Mesendoderm (in vitro differentiated cells): ENCODE data around the gene ESYT2.
A peak's percentile ranks its signal among the peaks of the same experiment; 100 is the strongest.

Experiments used
- DNase-seq: peaks from one replicate; pipeline ENCODE4 v3.0.0; 2013
- H2AK5ac ChIP-seq: 2 replicates; pipeline ENCODE4 v1.6.1; 2013; ENCODE audit warnings: low read length, inconsistent platforms
- H2BK120ac ChIP-seq: 2 replicates; pipeline ENCODE4 v1.6.1; 2013; ENCODE audit warnings: low read depth, mild to moderate bottlenecking, low read length, moderate library complexity, mixed read lengths
- H2BK15ac ChIP-seq: replicated peaks from 2 replicates; pipeline ENCODE4 v1.6.1; 2013; ENCODE audit warnings: low read depth, mild to moderate bottlenecking, moderate library complexity
- H2BK5ac ChIP-seq: 2 replicates; pipeline ENCODE4 v1.6.1; 2013; ENCODE audit warnings: low read length, inconsistent platforms
- H3K18ac ChIP-seq: 2 replicates; pipeline ENCODE4 v1.6.1; 2013; ENCODE audit warnings: mild to moderate bottlenecking, low read length, mixed read lengths
- H3K23ac ChIP-seq: one replicate; pipeline ENCODE4 v1.6.1; 2013; ENCODE audit warnings: low read length
- H3K27ac ChIP-seq: 2 replicates; pipeline ENCODE4 v1.5.1; 2013; ENCODE audit warnings: low read depth, mild to moderate bottlenecking, inconsistent platforms, low read length, moderate library complexity
- H3K27me3 ChIP-seq: 2 replicates; pipeline ENCODE4 v1.6.1; 2013; ENCODE audit warnings: low read length, control low read depth, mild to moderate bottlenecking, inconsistent platforms; ENCODE audit not compliant: insufficient read depth, poor library complexity
- H3K36me3 ChIP-seq: 2 replicates; pipeline ENCODE4 v1.6.1; 2013; ENCODE audit warnings: low read length, inconsistent platforms; ENCODE audit not compliant: control insufficient read depth, insufficient read depth
- H3K4ac ChIP-seq: one replicate; pipeline ENCODE4 v1.6.1; 2013; ENCODE audit warnings: low read depth, mild to moderate bottlenecking, low read length, moderate library complexity
- H3K4me1 ChIP-seq: 2 replicates; pipeline ENCODE4 v1.6.1; 2013; ENCODE audit warnings: low read depth, low read length, inconsistent platforms; ENCODE audit not compliant: control insufficient read depth
- H3K4me2 ChIP-seq: 2 replicates; pipeline ENCODE4 v1.6.1; 2013; ENCODE audit warnings: low read length
- H3K4me3 ChIP-seq: 2 replicates; pipeline ENCODE4 v1.5.1; 2013; ENCODE audit warnings: mild to moderate bottlenecking, low read length
- H3K56ac ChIP-seq: one replicate; pipeline ENCODE4 v1.6.1; 2013; ENCODE audit warnings: low read length
- H3K79me1 ChIP-seq: 2 replicates; pipeline ENCODE4 v1.6.1; 2013; ENCODE audit warnings: low read length, inconsistent platforms
- H3K79me2 ChIP-seq: 2 replicates; pipeline ENCODE4 v1.6.1; 2013; ENCODE audit warnings: mild to moderate bottlenecking, low read length; ENCODE audit not compliant: control insufficient read depth, insufficient read depth
- H3K9ac ChIP-seq: 2 replicates; pipeline ENCODE4 v1.6.1; 2013; ENCODE audit warnings: low read length, inconsistent platforms
- H4K5ac ChIP-seq: one replicate; pipeline ENCODE4 v1.6.1; 2013; ENCODE audit warnings: low read length
- H4K8ac ChIP-seq: one replicate; pipeline ENCODE4 v1.6.1; 2013; ENCODE audit warnings: low read depth, mild to moderate bottlenecking, control low read depth, low read length, moderate library complexity
- WGBS: extraction: QIAGEN DNeasy Blood & Tissue Kit; methylation state at CpG from one replicate; pipeline ENCODE4 v1.1.7; 2013; ENCODE audit warnings: low lambda C conversion rate, missing lambda C conversion rate; ENCODE audit not compliant: insufficient coverage; ENCODE audit errors: extremely low coverage; 5-methylcytosine and 5-hydroxymethylcytosine counted together

Gene ESYT2

DNA sequence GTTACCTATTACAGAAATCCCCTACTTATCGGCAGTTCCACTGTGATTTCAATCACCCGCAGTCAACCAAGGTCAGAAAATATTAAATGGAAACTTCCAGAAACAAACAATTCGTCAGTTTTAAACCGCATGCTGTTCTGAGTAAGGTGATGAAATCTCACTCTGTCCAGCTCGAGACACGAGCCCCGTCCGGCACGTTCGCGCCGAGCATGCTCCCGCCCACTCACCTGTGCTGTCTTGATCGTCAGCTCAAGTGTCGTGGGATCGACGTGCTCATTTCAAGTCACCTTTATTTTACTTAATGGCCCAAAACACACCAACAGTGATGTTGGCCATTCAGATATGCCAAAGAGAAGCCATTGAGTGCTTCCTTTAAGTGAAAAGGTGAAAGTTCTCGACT is 21.2 kb downstream of the ESYT2 start:
- no peak overlapping the region for H2BK120ac ChIP-seq
- no peak overlapping the region for H3K4me3 ChIP-seq
- H3K79me2 ChIP-seq, result peaks cover 10% of the 10 kb centered on the region
- no peak overlapping the region for H3K4ac ChIP-seq
- no peak overlapping the region for H2AK5ac ChIP-seq
- H3K27ac ChIP-seq, result no peak overlapping the region
- H3K36me3 ChIP-seq, result no peaks in the 10 kb centered on the region
- no peak for DNase-seq
- H2BK5ac ChIP-seq, result no peak overlapping the region
- H4K8ac ChIP-seq, result no peak overlapping the region
- no peak overlapping the region for H3K9ac ChIP-seq
- no peak overlapping the region for H3K23ac ChIP-seq
- whole genome bisulfite sequencing, result no CpG with 5 or more reads among the region's 18 CpGs
- H3K18ac ChIP-seq, result no peak overlapping the region
- no peak overlapping the region for H4K5ac ChIP-seq
- no peak overlapping the region for H2BK15ac ChIP-seq
- H3K27me3 ChIP-seq, result no peaks in the 10 kb centered on the region
- H3K4me2 ChIP-seq, result no peak overlapping the region
- H3K4me1 ChIP-seq, result no peaks in the 10 kb centered on the region
- peaks cover 14% of the 10 kb centered on the region for H3K79me1 ChIP-seq
- no peak overlapping the region for H3K56ac ChIP-seq

DNA sequence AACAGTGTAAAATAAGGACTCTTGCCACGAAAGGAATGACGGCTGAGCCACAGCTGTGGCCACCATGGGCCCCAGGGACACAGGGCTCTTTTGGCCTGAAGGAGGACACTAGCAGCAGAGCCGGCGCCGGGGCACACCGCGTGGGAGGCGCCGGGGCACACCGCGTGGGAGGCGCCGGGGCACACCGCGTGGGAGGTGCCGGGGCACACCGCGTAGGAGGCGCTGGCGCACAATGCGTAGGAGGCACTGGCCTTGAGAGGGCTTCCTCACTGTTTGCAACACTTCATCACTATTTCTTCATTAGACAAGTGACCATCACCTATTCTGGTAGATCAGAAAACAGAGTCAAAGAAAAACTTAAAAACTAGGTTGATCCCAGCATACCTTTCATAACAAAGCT is 23.4 kb downstream of the ESYT2 start:
- Histone ChIP-seq H3K79me1 (peaks cover 10% of the 10 kb centered on the region), H3K4ac (no peak overlapping the region), H3K36me3 (no peaks in the 10 kb centered on the region), H3K4me2 (no peak overlapping the region), H2BK15ac (no peak overlapping the region), H3K9ac (no peak overlapping the region), H2BK5ac (no peak overlapping the region), H3K56ac (no peak overlapping the region), H2AK5ac (no peak overlapping the region), H3K27me3 (no peaks in the 10 kb centered on the region), H3K23ac (no peak overlapping the region), H4K5ac (no peak overlapping the region), H2BK120ac (no peak overlapping the region), H3K27ac (no peak overlapping the region), H3K4me3 (no peak overlapping the region), H4K8ac (no peak overlapping the region), H3K4me1 (no peaks in the 10 kb centered on the region), H3K18ac (no peak overlapping the region), H3K79me2 (peaks cover 2% of the 10 kb centered on the region)
- peak; percentile 57 for DNase-seq
- no CpG with 5 or more reads among the region's 21 CpGs for WGBS

- Histone ChIP-seq H4K8ac (no peak overlapping the region), H2AK5ac (no peak overlapping the region), H3K4me2 (no peak overlapping the region), H3K79me1 (peaks cover 9% of the 10 kb centered on the region), H2BK120ac (no peak overlapping the region), H3K56ac (no peak overlapping the region), H3K27ac (no peak overlapping the region), H3K23ac (no peak overlapping the region), H3K9ac (no peak overlapping the region), H3K4me3 (no peak overlapping the region), H3K79me2 (peaks cover 4% of the 10 kb centered on the region), H3K36me3 (no peaks in the 10 kb centered on the region), H2BK5ac (no peak overlapping the region), H4K5ac (no peak overlapping the region), H3K18ac (no peak overlapping the region), H3K27me3 (no peaks in the 10 kb centered on the region), H2BK15ac (no peak overlapping the region), H3K4me1 (no peaks in the 10 kb centered on the region), H3K4ac (no peak overlapping the region)
- DNase-seq, result no peak
- no CpG with 5 or more reads among the region's 2 CpGs for WGBS
These were observed 23.9 kb downstream of the ESYT2 start for GRCh38 chr7:158805414-158805813.

DNA sequence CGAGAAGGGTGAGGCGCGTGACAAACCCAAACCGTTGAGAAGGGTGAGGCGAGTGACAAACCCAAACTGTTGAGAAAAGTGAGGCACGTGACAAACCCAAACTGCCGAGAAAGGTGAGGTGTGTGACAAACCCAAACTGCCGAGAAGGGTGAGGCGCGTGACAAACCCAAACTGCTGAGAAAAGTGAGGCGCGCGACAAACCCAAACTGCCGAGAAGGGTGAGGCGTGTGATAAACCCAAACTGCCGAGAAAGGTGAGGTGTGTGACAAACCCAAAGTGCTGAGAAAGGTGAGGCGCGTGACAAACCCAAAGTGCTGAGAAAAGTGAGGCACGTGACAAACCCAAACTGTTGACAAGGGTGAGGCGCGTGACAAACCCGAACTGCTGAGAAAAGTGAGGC is 25.0 kb downstream of the ESYT2 start:
- Histone ChIP-seq H3K18ac (no peak overlapping the region), H3K23ac (no peak overlapping the region), H3K4me2 (no peak overlapping the region), H3K56ac (no peak overlapping the region), H3K79me1 (peaks cover 6% of the 10 kb centered on the region), H2BK15ac (no peak overlapping the region), H3K27ac (no peak overlapping the region), H4K8ac (no peak overlapping the region), H3K4me1 (no peaks in the 10 kb centered on the region), H3K79me2 (peaks cover 3% of the 10 kb centered on the region), H4K5ac (no peak overlapping the region), H2BK120ac (no peak overlapping the region), H3K36me3 (no peaks in the 10 kb centered on the region), H3K4me3 (no peak overlapping the region), H2AK5ac (no peak overlapping the region), H3K27me3 (no peaks in the 10 kb centered on the region), H3K9ac (no peak overlapping the region), H2BK5ac (no peak overlapping the region), H3K4ac (no peak overlapping the region)
- WGBS, result no CpG with 5 or more reads among the region's 22 CpGs
- no peak for DNase-seq

- Histone ChIP-seq H3K9ac (no peak overlapping the region), H3K79me2 (peaks cover 3% of the 10 kb centered on the region), H3K23ac (no peak overlapping the region), H3K56ac (no peak overlapping the region), H2BK5ac (no peak overlapping the region), H3K18ac (no peak overlapping the region), H2AK5ac (no peak overlapping the region), H3K79me1 (peaks cover 6% of the 10 kb centered on the region), H3K27me3 (no peaks in the 10 kb centered on the region), H3K4me3 (no peak overlapping the region), H3K4me2 (no peak overlapping the region), H3K36me3 (no peaks in the 10 kb centered on the region), H2BK15ac (no peak overlapping the region), H2BK120ac (no peak overlapping the region), H4K5ac (no peak overlapping the region), H3K4me1 (no peaks in the 10 kb centered on the region), H3K27ac (no peak overlapping the region), H3K4ac (no peak overlapping the region), H4K8ac (no peak overlapping the region)
- WGBS, result no CpG with 5 or more reads among the region's 35 CpGs
- DNase-seq, result no peak
These were observed 25.8 kb downstream of the ESYT2 start for GRCh38 chr7:158803367-158803969.
